Peyer's patch (tissue), 4 donors: Measurements from ENCODE around the gene ALAS1.

Experiments used
- CTCF ChIP-seq, 6 experiments: fragments of 450-650 bp in 4 of 6; fragments of 200-600 bp in 2 of 6; sonication (generic) in 1 of 6; IDR thresholded peaks; one replicate each; pipeline ENCODE4 v1.5.1; 2017 to 2019; ENCODE audit warnings: antibody characterized with exemption in 6 of 6, mild to moderate bottlenecking in 3 of 6, moderate library complexity in 1 of 6
- POLR2A ChIP-seq, 2 donors: fragments of 450-650 bp; IDR thresholded peaks; one replicate each; pipeline ENCODE4 v1.5.1; 2017; ENCODE audit warnings: antibody characterized with exemption in 2 of 2, mild to moderate bottlenecking in 2 of 2, moderate library complexity in 2 of 2

GRCh38 chr3:52250122-52250521 lies 52.2 kb downstream of the ALAS1 start:
- TF ChIP-seq CTCF (IDR thresholded peaks at IDR 0.05) (no peak), POLR2A (IDR thresholded peaks at IDR 0.05) (no peak)
